ENCODE data around the gene REM2.
"Not testable (repeated sequence)": the region's sequence is repeated elsewhere in the genome, so short reads cannot be mapped to it uniquely, and the experiment has no call there.

REM2 gene

DNA sequence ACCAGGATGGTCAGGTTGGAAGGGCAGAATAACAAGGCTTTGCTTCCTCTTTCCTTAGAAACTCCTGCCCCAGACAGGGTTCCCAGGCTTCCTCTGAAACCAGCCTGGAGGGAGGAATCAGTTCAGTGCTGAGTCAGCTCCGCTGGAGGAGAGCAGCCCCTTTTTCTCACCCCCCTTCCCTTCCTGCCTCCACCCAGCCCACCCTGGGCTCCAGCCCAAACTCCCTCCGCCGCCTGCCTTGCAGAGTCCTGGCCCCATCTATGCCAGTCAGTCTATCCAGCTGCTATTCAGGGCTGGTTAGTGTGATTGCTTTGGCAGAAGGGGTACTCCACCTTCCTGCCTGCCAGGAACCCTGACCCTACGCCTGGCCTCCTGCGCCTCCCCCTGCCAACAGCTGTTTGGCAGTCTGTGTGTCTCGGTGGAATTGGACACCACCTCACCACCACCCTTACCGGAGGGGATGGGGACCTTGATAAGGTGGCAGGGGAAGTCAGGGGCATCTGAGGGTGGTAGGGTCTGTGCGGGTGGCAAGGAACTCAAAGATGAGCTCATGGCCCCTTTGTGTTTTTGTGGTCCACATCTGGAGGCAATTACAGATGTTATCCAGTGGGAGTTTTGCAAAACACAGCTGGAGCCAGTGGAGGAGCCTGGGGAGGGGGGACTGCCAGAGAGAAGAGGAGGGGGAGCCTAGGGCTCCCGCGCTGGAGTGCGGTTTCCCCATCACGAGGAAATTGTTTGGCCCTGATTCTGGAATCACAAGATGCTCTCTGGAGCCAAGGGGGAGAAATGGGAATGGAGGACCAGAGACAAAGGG, 34.5 kb upstream of the REM2 start:
- peak in 1 of 2 donors; percentile 29 for DNase-seq

DNA sequence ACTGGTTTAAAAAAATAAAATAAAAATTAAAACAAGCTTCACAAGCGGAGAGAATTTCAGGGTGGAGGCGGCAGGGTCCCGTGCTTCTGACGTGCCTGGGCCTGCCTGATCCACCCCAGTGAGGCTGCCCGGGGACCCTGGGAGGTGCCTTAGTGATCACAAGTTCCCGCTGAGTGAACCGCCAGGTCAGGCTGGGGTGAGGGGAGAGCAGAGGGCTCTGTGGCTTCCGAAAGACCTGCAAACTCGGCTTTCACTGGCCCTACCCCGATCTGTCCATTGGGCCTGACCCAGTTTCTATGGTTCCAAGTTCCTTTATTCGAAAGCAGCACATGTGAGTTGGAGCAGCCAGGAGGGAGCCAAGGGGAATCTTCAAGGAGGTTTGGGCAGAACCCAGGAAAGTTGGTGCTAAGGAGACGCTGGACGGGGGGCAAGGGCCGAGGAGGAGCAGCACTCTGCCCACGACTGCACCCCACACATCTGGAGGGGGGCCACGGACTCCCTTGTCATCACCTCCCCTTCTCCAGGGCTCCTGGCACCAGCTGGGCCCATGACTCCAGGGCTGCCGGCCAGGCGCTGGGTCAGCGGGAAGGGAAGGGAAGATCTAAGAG, 33.7 kb upstream of the REM2 start:
- no peak for DNase-seq

- DNase-seq, result peak in 1 of 2 donors; percentile 55
Measured at GRCh38 chr14:22850944-22851764, 31.9 kb upstream of the REM2 start.

- DNase-seq, result not testable (repeated sequence)
Measured at GRCh38 chr14:22852178-22852577, 30.8 kb upstream of the REM2 start.

GRCh38 chr14:22852599-22852939, 30.5 kb upstream of the REM2 start:
- DNase-seq, result no peak

GRCh38 chr14:22852940-22853767, 29.9 kb upstream of the REM2 start:
- peak; percentile 77 to 79 for DNase-seq

GRCh38 chr14:22854296-22854695, 28.7 kb upstream of the REM2 start:
- not testable (repeated sequence) for DNase-seq

- no peak for DNase-seq
Measured at GRCh38 chr14:22854963-22855724, 27.9 kb upstream of the REM2 start.

- DNase-seq, result no peak
Measured at GRCh38 chr14:22856428-22856827, 26.6 kb upstream of the REM2 start.

DNA sequence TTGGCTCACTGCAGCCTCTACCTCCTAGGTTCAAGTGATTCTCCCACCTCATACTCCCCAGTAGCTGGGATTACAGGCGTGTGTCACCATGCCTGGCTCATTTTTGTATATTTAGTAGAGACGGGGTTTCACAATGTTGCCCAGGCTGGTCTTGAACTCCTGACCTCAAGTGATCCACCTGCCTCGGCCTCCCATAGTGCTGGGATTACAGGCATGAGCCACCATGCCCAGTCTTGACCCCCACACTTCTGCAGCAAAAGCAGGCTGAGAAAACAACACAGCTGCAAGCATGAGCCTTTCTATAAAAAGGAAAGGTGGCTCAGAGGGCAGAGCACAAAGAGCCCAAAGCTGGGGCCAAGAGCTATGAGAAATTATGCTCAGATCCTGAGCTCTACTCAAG, 22.6 kb upstream of the REM2 start:
- not testable (repeated sequence) for DNase-seq

DNA sequence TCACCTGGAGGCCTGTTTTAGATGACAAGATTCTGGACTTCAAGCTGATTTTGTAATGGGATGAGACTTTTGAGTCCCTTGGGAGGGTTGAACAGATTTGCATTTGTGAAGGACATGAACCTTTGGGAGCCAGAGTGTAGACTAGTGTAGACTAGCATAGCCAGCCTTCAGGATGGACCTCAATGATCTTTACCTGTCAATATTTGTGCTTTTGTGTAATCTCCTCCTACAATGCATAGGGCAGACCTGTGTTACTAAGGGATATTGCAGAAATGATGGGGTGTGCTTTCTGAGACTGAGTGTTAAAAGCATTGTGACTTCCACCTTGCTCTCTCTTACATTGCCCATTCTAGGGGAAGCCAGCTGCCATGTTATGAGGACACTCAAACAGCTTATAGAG, 21.4 kb upstream of the REM2 start:
- DNase-seq, result no peak

DNA sequence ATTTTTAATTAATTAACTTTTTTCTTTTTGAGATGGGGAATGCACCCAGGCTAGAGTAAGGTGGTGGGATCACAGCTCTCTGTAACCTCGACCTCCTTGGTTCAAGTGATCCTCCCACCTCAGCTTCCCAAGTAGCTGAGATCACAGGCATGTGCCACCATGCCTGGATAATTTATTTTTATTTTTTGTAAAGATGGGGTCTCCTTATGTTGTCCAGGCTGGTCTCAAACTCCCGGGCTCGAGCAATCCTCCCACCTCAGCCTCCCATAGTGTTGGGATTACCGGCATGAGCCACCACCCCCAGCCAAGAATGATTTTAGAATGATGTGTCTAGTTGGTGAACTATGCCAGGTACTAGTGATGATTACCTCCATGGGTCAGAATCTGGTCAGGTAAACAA, 18.0 kb upstream of the REM2 start:
- DNase-seq, result no peak

- DNase-seq, result no peak
Measured at GRCh38 chr14:22865424-22866405, 17.3 kb upstream of the REM2 start.

- DNase-seq, result no peak
Measured at GRCh38 chr14:22866874-22867273, 16.1 kb upstream of the REM2 start.

GRCh38 chr14:22870811-22871223, 12.2 kb upstream of the REM2 start:
- no peak for DNase-seq

DNA sequence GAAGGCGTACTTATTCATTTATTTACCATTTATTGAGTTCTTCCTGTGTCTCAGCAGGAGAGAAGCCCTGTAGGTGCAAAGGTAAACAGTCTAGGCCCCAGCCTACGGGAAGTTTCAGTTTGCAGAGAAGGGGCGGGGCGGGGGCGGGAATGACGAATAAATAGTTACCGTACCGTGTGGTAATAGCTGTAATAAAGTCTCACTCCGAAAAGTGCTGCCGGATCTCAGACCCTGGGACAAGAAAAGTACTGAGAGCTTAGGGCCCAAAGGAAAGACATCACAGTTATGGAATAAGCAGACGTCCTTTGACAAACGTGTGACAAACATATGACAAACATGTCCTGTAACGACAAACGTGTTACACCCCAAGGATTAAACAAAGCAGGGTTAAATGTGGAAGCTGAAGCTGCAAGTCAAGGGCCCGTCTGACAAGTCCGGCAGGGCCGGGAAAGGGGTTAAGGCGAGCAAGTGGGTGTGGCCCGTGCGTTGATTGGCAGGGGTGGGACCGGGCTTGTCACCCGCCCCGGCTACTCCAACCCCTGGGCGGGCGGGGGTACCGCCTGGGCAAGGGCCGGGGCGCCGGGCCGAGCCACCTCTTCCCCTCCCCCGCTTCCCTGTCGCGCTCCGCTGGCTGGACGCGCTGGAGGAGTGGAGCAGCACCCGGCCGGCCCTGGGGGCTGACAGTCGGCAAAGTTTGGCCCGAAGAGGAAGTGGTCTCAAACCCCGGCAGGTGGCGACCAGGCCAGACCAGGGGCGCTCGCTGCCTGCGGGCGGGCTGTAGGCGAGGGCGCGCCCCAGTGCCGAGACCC, 11.6 kb upstream of the REM2 start, which contains the start of gene LRP10:
LRP10 (plus strand) TSS at position 517 of the 809 bp plus-strand sequence. CDS start 564 bp downstream, outside the sequence.
- DNase-seq, result peak; percentile 65 to 67

GRCh38 chr14:22872033-22872832, 10.8 kb upstream of the REM2 start:
- DNase-seq, result peak; percentile 21 to 82

- DNase-seq, result no peak
Measured at GRCh38 chr14:22872833-22873520, 10.0 kb upstream of the REM2 start.

Data from bone marrow (tissue), 2 donors.